ENCODE data around the gene SPPL2B. TPM values are rescaled to one million over a fixed set of nuclear protein-coding genes. Genes with fewer than 3 reads are reported as not detected.

Gene SPPL2B
- total RNA-seq, 1 donor from 2014 or later = 11.0 TPM

DNA sequence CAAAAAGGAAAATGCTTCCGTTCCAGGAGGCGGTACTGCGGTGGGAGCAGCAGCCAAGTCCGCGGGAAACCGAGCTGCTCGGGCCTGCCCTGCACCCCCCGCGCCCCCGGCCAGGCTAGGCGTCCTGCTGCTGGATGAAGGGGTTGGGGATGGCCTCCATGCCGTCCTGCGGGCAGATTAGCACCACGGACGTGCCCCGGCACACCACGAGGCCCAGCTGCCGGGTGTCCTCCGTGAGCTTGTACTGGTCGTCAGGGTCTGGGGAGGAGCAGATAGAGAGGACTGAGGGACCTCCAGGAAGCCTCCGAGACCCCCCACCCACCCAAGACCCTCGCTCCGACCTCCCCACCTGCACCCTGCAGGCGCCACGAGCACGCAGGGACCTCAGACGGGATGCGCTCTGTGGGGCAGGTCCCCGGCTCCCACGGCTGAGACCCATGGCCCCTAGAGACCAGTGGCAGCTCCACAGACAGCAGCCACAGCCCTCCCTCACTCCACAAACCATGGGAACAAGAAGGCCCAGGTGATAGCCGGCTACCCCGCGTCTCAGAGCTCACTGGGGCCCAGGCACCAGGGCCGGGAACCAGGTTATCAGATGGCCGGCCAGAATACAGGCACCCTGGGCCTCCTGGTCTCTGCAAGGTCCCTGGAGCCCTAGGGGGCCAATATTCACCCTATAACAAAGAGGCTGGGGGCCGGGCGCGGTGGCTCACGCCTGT, 6.8 kb upstream of the SPPL2B start:
- Histone ChIP-seq H3K9ac (ENCODE audit: low read depth in 1 of 3, low read length in 3 of 3) (no peak overlapping the region), H3K9me3 (ENCODE audit: control insufficient read depth in 3 of 3, low read length in 3 of 3) (no peaks in the 10 kb centered on the region), H3K27me3 (ENCODE audit: control insufficient read depth in 3 of 3, insufficient read depth in 3 of 3, low read length in 3 of 3) (no peaks in the 10 kb centered on the region), H3K36me3 (ENCODE audit: control insufficient read depth in 3 of 3, insufficient read depth in 3 of 3, low read length in 3 of 3) (peaks cover 8 to 13% (median 13%) of the 10 kb centered on the region in 3 donors), H3K27ac (ENCODE audit: low read depth, low read length) (no peak overlapping the region), H3K4me3 (ENCODE audit: low read length in 3 of 3) (no peak overlapping the region), H3K4me1 (ENCODE audit: control insufficient read depth in 3 of 3, insufficient read depth in 3 of 3, low read length in 3 of 3) (peaks cover 0 to 7% (median 4%) of the 10 kb centered on the region in 3 donors)

GRCh38 chr19:2323707-2324106, 4.8 kb upstream of the SPPL2B start:
- H3K27me3 ChIP-seq (ENCODE audit: control insufficient read depth in 3 of 3, insufficient read depth in 3 of 3, low read length in 3 of 3) = no peaks in the 10 kb centered on the region
- no peaks in the 10 kb centered on the region for H3K9me3 ChIP-seq (ENCODE audit: control insufficient read depth in 3 of 3, low read length in 3 of 3)
- H3K27ac ChIP-seq (ENCODE audit: low read depth, low read length) = no peak overlapping the region
- peaks cover 11 to 17% (median 16%) of the 10 kb centered on the region in 3 donors for H3K4me1 ChIP-seq (ENCODE audit: control insufficient read depth in 3 of 3, insufficient read depth in 3 of 3, low read length in 3 of 3)
- H3K9ac ChIP-seq (ENCODE audit: low read depth in 1 of 3, low read length in 3 of 3) = no peak overlapping the region
- peaks cover 10 to 13% (median 13%) of the 10 kb centered on the region in 3 donors for H3K36me3 ChIP-seq (ENCODE audit: control insufficient read depth in 3 of 3, insufficient read depth in 3 of 3, low read length in 3 of 3)
- no peak overlapping the region for H3K4me3 ChIP-seq (ENCODE audit: low read length in 3 of 3)

- Histone ChIP-seq H3K27me3 (ENCODE audit: control insufficient read depth in 3 of 3, insufficient read depth in 3 of 3, low read length in 3 of 3) (no peaks in the 10 kb centered on the region), H3K36me3 (ENCODE audit: control insufficient read depth in 3 of 3, insufficient read depth in 3 of 3, low read length in 3 of 3) (peaks cover 10 to 13% (median 13%) of the 10 kb centered on the region in 3 donors), H3K4me1 (ENCODE audit: control insufficient read depth in 3 of 3, insufficient read depth in 3 of 3, low read length in 3 of 3) (peaks cover 15 to 21% (median 19%) of the 10 kb centered on the region in 3 donors), H3K27ac (ENCODE audit: low read depth, low read length) (no peak overlapping the region), H3K9me3 (ENCODE audit: control insufficient read depth in 3 of 3, low read length in 3 of 3) (no peaks in the 10 kb centered on the region), H3K9ac (ENCODE audit: low read depth in 1 of 3, low read length in 3 of 3) (no peak overlapping the region), H3K4me3 (ENCODE audit: low read length in 3 of 3) (no peak overlapping the region)
Observed at GRCh38 chr19:2324220-2324948, 4.1 kb upstream of the SPPL2B start.

GRCh38 chr19:2325281-2326046, 3.0 kb upstream of the SPPL2B start:
- H3K9me3 ChIP-seq (ENCODE audit: control insufficient read depth in 3 of 3, low read length in 3 of 3) = no peaks in the 10 kb centered on the region
- H3K36me3 ChIP-seq (ENCODE audit: control insufficient read depth in 3 of 3, insufficient read depth in 3 of 3, low read length in 3 of 3) = peaks cover 10 to 13% (median 13%) of the 10 kb centered on the region in 3 donors
- peaks cover 22 to 31% (median 28%) of the 10 kb centered on the region in 3 donors for H3K4me1 ChIP-seq (ENCODE audit: control insufficient read depth in 3 of 3, insufficient read depth in 3 of 3, low read length in 3 of 3)
- no peak overlapping the region for H3K27ac ChIP-seq (ENCODE audit: low read depth, low read length)
- no peaks in the 10 kb centered on the region for H3K27me3 ChIP-seq (ENCODE audit: control insufficient read depth in 3 of 3, insufficient read depth in 3 of 3, low read length in 3 of 3)
- H3K4me3 ChIP-seq (ENCODE audit: low read length in 3 of 3) = no peak overlapping the region
- H3K9ac ChIP-seq (ENCODE audit: low read depth in 1 of 3, low read length in 3 of 3) = peak overlapping the region in 1 of 3 donors; percentile 8

DNA sequence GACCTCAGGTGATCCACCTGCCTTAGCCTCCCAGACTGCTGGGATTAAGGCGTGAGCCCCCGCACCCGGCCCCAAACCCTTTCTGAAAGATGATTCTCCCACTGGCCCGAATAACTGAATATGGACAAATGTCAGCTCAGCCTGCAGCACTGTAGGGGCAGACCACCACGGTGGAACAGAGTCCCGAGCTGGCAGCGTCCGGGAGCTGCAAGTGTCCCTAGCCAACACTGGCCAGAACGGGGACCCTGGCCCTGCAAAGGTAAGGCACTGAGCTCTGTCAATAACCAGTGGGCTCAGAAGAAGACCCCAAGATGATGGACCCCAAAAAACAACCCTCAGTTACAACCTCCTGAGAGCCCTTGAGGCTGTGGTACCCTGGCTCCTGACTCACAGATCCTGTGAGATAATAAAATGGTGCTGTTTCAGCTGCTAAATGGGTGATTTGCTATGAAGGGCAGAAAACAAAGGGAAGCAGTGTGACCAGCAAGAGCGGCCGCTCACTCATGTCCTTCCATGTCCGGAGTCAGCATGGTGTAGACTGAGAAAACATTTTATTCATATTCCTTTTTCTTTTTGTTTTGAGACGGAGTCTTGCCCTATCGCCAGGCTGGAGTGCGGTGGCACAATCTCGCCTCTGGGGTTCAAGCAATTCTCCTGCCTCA, 1.7 kb upstream of the SPPL2B start:
- Histone ChIP-seq H3K9me3 (ENCODE audit: control insufficient read depth in 3 of 3, low read length in 3 of 3) (no peaks in the 10 kb centered on the region), H3K27ac (ENCODE audit: low read depth, low read length) (no peak overlapping the region), H3K36me3 (ENCODE audit: control insufficient read depth in 3 of 3, insufficient read depth in 3 of 3, low read length in 3 of 3) (peaks cover 10 to 13% (median 11%) of the 10 kb centered on the region in 3 donors), H3K9ac (ENCODE audit: low read depth in 1 of 3, low read length in 3 of 3) (peak overlapping the region in 1 of 3 donors; percentile 33), H3K4me1 (ENCODE audit: control insufficient read depth in 3 of 3, insufficient read depth in 3 of 3, low read length in 3 of 3) (peaks cover 36 to 44% (median 40%) of the 10 kb centered on the region in 3 donors), H3K4me3 (ENCODE audit: low read length in 3 of 3) (no peak overlapping the region), H3K27me3 (ENCODE audit: control insufficient read depth in 3 of 3, insufficient read depth in 3 of 3, low read length in 3 of 3) (no peaks in the 10 kb centered on the region)

GRCh38 chr19:2327773-2328400, 597 bp upstream of the SPPL2B start:
- Histone ChIP-seq H3K4me1 (ENCODE audit: control insufficient read depth in 3 of 3, insufficient read depth in 3 of 3, low read length in 3 of 3) (peaks cover 45 to 53% (median 49%) of the 10 kb centered on the region in 3 donors), H3K9me3 (ENCODE audit: control insufficient read depth in 3 of 3, low read length in 3 of 3) (no peaks in the 10 kb centered on the region), H3K9ac (ENCODE audit: low read depth in 1 of 3, low read length in 3 of 3) (peak overlapping the region; percentile 84 to 93 (median 89)), H3K27ac (ENCODE audit: low read depth, low read length) (peak overlapping the region; percentile 54), H3K27me3 (ENCODE audit: control insufficient read depth in 3 of 3, insufficient read depth in 3 of 3, low read length in 3 of 3) (no peaks in the 10 kb centered on the region), H3K36me3 (ENCODE audit: control insufficient read depth in 3 of 3, insufficient read depth in 3 of 3, low read length in 3 of 3) (peaks cover 10 to 13% (median 11%) of the 10 kb centered on the region in 3 donors), H3K4me3 (ENCODE audit: low read length in 3 of 3) (peak overlapping the region; percentile 89 to 94 (median 94))

- Histone ChIP-seq H3K36me3 (ENCODE audit: control insufficient read depth in 3 of 3, insufficient read depth in 3 of 3, low read length in 3 of 3) (peaks cover 7 to 8% (median 7%) of the 10 kb centered on the region in 3 donors), H3K4me3 (ENCODE audit: low read length in 3 of 3) (peak overlapping the region; percentile 89 to 94 (median 94)), H3K27me3 (ENCODE audit: control insufficient read depth in 3 of 3, insufficient read depth in 3 of 3, low read length in 3 of 3) (no peaks in the 10 kb centered on the region), H3K27ac (ENCODE audit: low read depth, low read length) (peak overlapping the region; percentile 54), H3K9ac (ENCODE audit: low read depth in 1 of 3, low read length in 3 of 3) (peak overlapping the region; percentile 84 to 93 (median 89)), H3K4me1 (ENCODE audit: control insufficient read depth in 3 of 3, insufficient read depth in 3 of 3, low read length in 3 of 3) (peaks cover 53 to 65% (median 56%) of the 10 kb centered on the region in 3 donors), H3K9me3 (ENCODE audit: control insufficient read depth in 3 of 3, low read length in 3 of 3) (no peaks in the 10 kb centered on the region)
Observed at GRCh38 chr19:2329149-2329478, 630 bp downstream of the SPPL2B start.

- Histone ChIP-seq H3K9me3 (ENCODE audit: control insufficient read depth in 3 of 3, low read length in 3 of 3) (no peaks in the 10 kb centered on the region), H3K27me3 (ENCODE audit: control insufficient read depth in 3 of 3, insufficient read depth in 3 of 3, low read length in 3 of 3) (no peaks in the 10 kb centered on the region), H3K9ac (ENCODE audit: low read depth in 1 of 3, low read length in 3 of 3) (peak overlapping the region; percentile 84 to 93 (median 89)), H3K4me1 (ENCODE audit: control insufficient read depth in 3 of 3, insufficient read depth in 3 of 3, low read length in 3 of 3) (peaks cover 53 to 68% (median 57%) of the 10 kb centered on the region in 3 donors), H3K36me3 (ENCODE audit: control insufficient read depth in 3 of 3, insufficient read depth in 3 of 3, low read length in 3 of 3) (peaks cover 3 to 9% (median 4%) of the 10 kb centered on the region in 3 donors), H3K4me3 (ENCODE audit: low read length in 3 of 3) (peak overlapping the region; percentile 89 to 94 (median 94)), H3K27ac (ENCODE audit: low read depth, low read length) (peak overlapping the region; percentile 12)
Observed at GRCh38 chr19:2329501-2329916, 1.0 kb downstream of the SPPL2B start.

DNA sequence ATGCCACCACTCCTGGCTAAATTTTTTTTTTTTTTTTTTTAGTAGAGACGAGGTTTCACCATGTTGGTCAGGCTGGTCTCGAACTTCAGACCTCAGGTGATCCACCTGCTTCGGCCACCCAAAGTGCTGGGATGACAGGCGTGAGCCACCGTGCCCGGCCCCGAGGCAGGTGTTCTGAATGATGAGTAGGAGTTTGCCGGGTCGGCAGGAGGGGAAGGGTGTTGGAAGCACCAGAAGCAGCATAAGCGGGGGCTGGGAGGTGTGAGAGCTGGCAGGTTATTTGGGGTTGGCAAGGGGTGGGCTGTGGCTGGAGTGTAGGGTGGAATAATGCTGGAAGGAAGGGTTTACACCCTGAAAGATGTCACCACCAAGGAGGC, 1.8 kb downstream of the SPPL2B start:
- Histone ChIP-seq H3K9ac (ENCODE audit: low read depth in 1 of 3, low read length in 3 of 3) (peak overlapping the region; percentile 63 to 71 (median 71)), H3K36me3 (ENCODE audit: control insufficient read depth in 3 of 3, insufficient read depth in 3 of 3, low read length in 3 of 3) (peaks cover 0 to 9% (median 3%) of the 10 kb centered on the region in 3 donors), H3K4me1 (ENCODE audit: control insufficient read depth in 3 of 3, insufficient read depth in 3 of 3, low read length in 3 of 3) (peaks cover 53 to 68% (median 57%) of the 10 kb centered on the region in 3 donors), H3K27me3 (ENCODE audit: control insufficient read depth in 3 of 3, insufficient read depth in 3 of 3, low read length in 3 of 3) (no peaks in the 10 kb centered on the region), H3K27ac (ENCODE audit: low read depth, low read length) (peak overlapping the region; percentile 84), H3K4me3 (ENCODE audit: low read length in 3 of 3) (peak overlapping the region in 2 of 3 donors; percentile 35 to 45), H3K9me3 (ENCODE audit: control insufficient read depth in 3 of 3, low read length in 3 of 3) (no peaks in the 10 kb centered on the region)
